NCI-H524 (cell line): ENCODE data around the gene WFDC6.
"Not testable (repeated sequence)": the region's sequence is repeated elsewhere in the genome, so short reads cannot be mapped to it uniquely, and the experiment has no call there.

Experiments used
- DNase-seq, 2 experiments: peaks; one replicate each; lab custom pipeline; 2025; lab: John Stamatoyannopoulos, UW

Gene WFDC6

GRCh38 chr20:45539382-45539781 is at the start of gene WFDC6:
Gene WFDC6 (minus strand): TSS chr20:45539482. CDS start chr20:45539407, 75 bp downstream.
- DNase-seq = no peak

- DNase-seq = no peak
Measured at GRCh38 chr20:45588800-45589199, 49.5 kb upstream of the WFDC6 start.

GRCh38 chr20:45585986-45586385 is 46.7 kb upstream of the WFDC6 start:
- not testable (repeated sequence) for DNase-seq

GRCh38 chr20:45584294-45584693 is 45.0 kb upstream of the WFDC6 start:
- DNase-seq = not testable (repeated sequence)

- DNase-seq = no peak
Measured at GRCh38 chr20:45583502-45583901, 44.2 kb upstream of the WFDC6 start.

- DNase-seq = no peak
Measured at GRCh38 chr20:45581702-45582101, 42.4 kb upstream of the WFDC6 start.

GRCh38 chr20:45579184-45579583 is 39.9 kb upstream of the WFDC6 start, which contains the start of gene WFDC8:
Gene WFDC8 (minus strand): TSS chr20:45579284. CDS start chr20:45579247, 37 bp downstream.
- no peak for DNase-seq

GRCh38 chr20:45578231-45578630 is 38.9 kb upstream of the WFDC6 start:
- no peak for DNase-seq

GRCh38 chr20:45576995-45577394 is 37.7 kb upstream of the WFDC6 start:
- DNase-seq = no peak

GRCh38 chr20:45575931-45576330 is 36.6 kb upstream of the WFDC6 start:
- no peak for DNase-seq

GRCh38 chr20:45569650-45570049 is 30.4 kb upstream of the WFDC6 start:
- DNase-seq = not testable (repeated sequence)

GRCh38 chr20:45564760-45565276 is 25.5 kb upstream of the WFDC6 start:
- DNase-seq = no peak

GRCh38 chr20:45555198-45555597 is 15.9 kb upstream of the WFDC6 start:
- no peak for DNase-seq

- DNase-seq = no peak
Measured at GRCh38 chr20:45552456-45552855, 13.2 kb upstream of the WFDC6 start.

- no peak for DNase-seq
Measured at GRCh38 chr20:45550765-45551164, 11.5 kb upstream of the WFDC6 start.

GRCh38 chr20:45548410-45548809 is 9.1 kb upstream of the WFDC6 start:
- DNase-seq = no peak

GRCh38 chr20:45547206-45547770 is 8.0 kb upstream of the WFDC6 start, which contains the start of gene EPPIN:
Gene EPPIN (minus strand): TSS chr20:45547401. CDS start chr20:45547357, 44 bp downstream.
- no peak for DNase-seq

- peak in 1 of 2 experiments; percentile 24 for DNase-seq
Measured at GRCh38 chr20:45545754-45546453, 6.6 kb upstream of the WFDC6 start.

GRCh38 chr20:45545351-45545750 is 6.1 kb upstream of the WFDC6 start:
- no peak for DNase-seq

GRCh38 chr20:45538209-45538799 is 978 bp downstream of the WFDC6 start:
- DNase-seq = no peak

GRCh38 chr20:45527294-45527693 is 12.0 kb downstream of the WFDC6 start:
- no peak for DNase-seq

- no peak for DNase-seq
Measured at GRCh38 chr20:45523821-45524220, 15.5 kb downstream of the WFDC6 start.

- no peak for DNase-seq
Measured at GRCh38 chr20:45518282-45518681, 21.0 kb downstream of the WFDC6 start.
